SKM-1 treated with dmso at 0.1 percent for 144 hours (cell line): ENCODE measurements around the gene ZFP36L1.
"Not testable (repeated sequence)": the region's sequence is repeated elsewhere in the genome, so short reads cannot be mapped to it uniquely, and the experiment has no call there.

Experiments
- DNase-seq: peaks from one replicate; lab custom pipeline; 2025; ENCODE audit not compliant: unreplicated experiment; lab: John Stamatoyannopoulos, UW

Gene ZFP36L1

GRCh38 chr14:68766299-68767247 lies 26.3 kb downstream of the ZFP36L1 start:
- DNase-seq: no peak

GRCh38 chr14:68763843-68764242 lies 29.0 kb downstream of the ZFP36L1 start:
- not testable (repeated sequence) for DNase-seq

GRCh38 chr14:68762953-68763764 lies 29.7 kb downstream of the ZFP36L1 start:
- DNase-seq: no peak

GRCh38 chr14:68761391-68761790 lies 31.5 kb downstream of the ZFP36L1 start:
- no peak for DNase-seq

GRCh38 chr14:68760761-68761160 lies 32.1 kb downstream of the ZFP36L1 start:
- DNase-seq: no peak

GRCh38 chr14:68759937-68760336 lies 32.9 kb downstream of the ZFP36L1 start:
- no peak for DNase-seq

- no peak for DNase-seq
Observed at GRCh38 chr14:68759017-68759560, 33.8 kb downstream of the ZFP36L1 start.

GRCh38 chr14:68758301-68758700 lies 34.6 kb downstream of the ZFP36L1 start:
- no peak for DNase-seq

- peak; percentile 23 for DNase-seq
Observed at GRCh38 chr14:68757618-68758081, 35.2 kb downstream of the ZFP36L1 start.

- no peak for DNase-seq
Observed at GRCh38 chr14:68756734-68757133, 36.1 kb downstream of the ZFP36L1 start.

GRCh38 chr14:68756000-68756481 lies 36.8 kb downstream of the ZFP36L1 start:
- DNase-seq: no peak

- DNase-seq: no peak
Observed at GRCh38 chr14:68755016-68755353, 37.9 kb downstream of the ZFP36L1 start.

- DNase-seq: no peak
Observed at GRCh38 chr14:68753690-68754089, 39.2 kb downstream of the ZFP36L1 start.

GRCh38 chr14:68752271-68753006 lies 40.4 kb downstream of the ZFP36L1 start:
- DNase-seq: no peak

GRCh38 chr14:68749487-68750475 lies 43.1 kb downstream of the ZFP36L1 start:
- DNase-seq: no peak

- no peak for DNase-seq
Observed at GRCh38 chr14:68748691-68749090, 44.2 kb downstream of the ZFP36L1 start.

- DNase-seq: no peak
Observed at GRCh38 chr14:68748260-68748659, 44.6 kb downstream of the ZFP36L1 start.

GRCh38 chr14:68747393-68747792 lies 45.5 kb downstream of the ZFP36L1 start:
- DNase-seq: no peak

GRCh38 chr14:68744613-68745012 lies 48.3 kb downstream of the ZFP36L1 start:
- no peak for DNase-seq
